Keratinocyte (primary cell): Measurements from ENCODE around the gene TMED6. TPM values are rescaled to one million over a fixed set of nuclear protein-coding genes. Genes with fewer than 3 reads are reported as not detected.

Experiments used
- DNase-seq: peaks from one replicate; pipeline ENCODE4 v3.0.0-alpha.2; 2011; ENCODE audit warnings: low read depth, missing footprints, low spot score
- FAIRE-seq: peaks from 2 replicates; lab custom pipeline; 2011; peaks lifted over from hg19 to GRCh38; lab: Jason Lieb, UNC
- H2AFZ ChIP-seq: 2 replicates; pipeline ENCODE4 v1.6.0; 2012; ENCODE audit warnings: low read length, control low read depth, inconsistent platforms; ENCODE audit not compliant: control insufficient read depth
- H3K27ac ChIP-seq: 2 replicates; pipeline ENCODE4 v1.5.1; 2011; ENCODE audit warnings: low read length; ENCODE audit not compliant: control insufficient read depth, insufficient read depth
- H3K27me3 ChIP-seq: 3 replicates; pipeline ENCODE4 v1.6.0; 2011; ENCODE audit warnings: low read length; ENCODE audit not compliant: control insufficient read depth, insufficient read depth; ENCODE audit errors: extremely low read depth
- H3K36me3 ChIP-seq, 2 experiments: 2 replicates in 1 of 2; 3 replicates in 1 of 2; pipeline ENCODE4 v1.5.1; 2011; ENCODE audit warnings: low read length in 2 of 2, mild to moderate bottlenecking in 1 of 2; ENCODE audit not compliant: control insufficient read depth in 2 of 2, insufficient read depth in 2 of 2; ENCODE audit errors: extremely low read depth in 1 of 2
- H3K4me1 ChIP-seq: 3 replicates; pipeline ENCODE4 v1.5.1; 2011; ENCODE audit warnings: low read length; ENCODE audit not compliant: control insufficient read depth, insufficient read depth; ENCODE audit errors: extremely low read depth
- H3K4me2 ChIP-seq: 3 replicates; pipeline ENCODE4 v1.6.0; 2011; ENCODE audit warnings: low read depth, low read length; ENCODE audit not compliant: control insufficient read depth, insufficient read depth; ENCODE audit errors: extremely low read depth
- H3K4me3 ChIP-seq, 3 experiments: fragments of 200-600 bp in 1 of 3; sonication (generic) in 1 of 3; 2 replicates in 2 of 3; 3 replicates in 1 of 3; pipeline ENCODE4 v1.5.1; 2011 to 2016; ENCODE audit warnings: low read length in 3 of 3, mild to moderate bottlenecking in 3 of 3, control low read depth in 2 of 3, inconsistent platforms in 1 of 3, low read depth in 1 of 3, mixed read lengths in 1 of 3, mixed run types in 1 of 3, moderate library complexity in 1 of 3; ENCODE audit not compliant: control insufficient read depth in 2 of 3, insufficient read depth in 2 of 3; ENCODE audit errors: extremely low read depth in 1 of 3
- H3K79me2 ChIP-seq: 2 replicates; pipeline ENCODE4 v1.6.0; 2012; ENCODE audit warnings: low read length; ENCODE audit not compliant: control insufficient read depth, insufficient read depth
- H3K9ac ChIP-seq: 3 replicates; pipeline ENCODE4 v1.6.0; 2011; ENCODE audit warnings: low read length; ENCODE audit not compliant: control insufficient read depth, insufficient read depth; ENCODE audit errors: extremely low read depth
- H3K9me1 ChIP-seq: 3 replicates; pipeline ENCODE4 v1.6.0; 2011; ENCODE audit warnings: low read length; ENCODE audit not compliant: control insufficient read depth, insufficient read depth; ENCODE audit errors: extremely low read depth
- H3K9me3 ChIP-seq: 2 replicates; pipeline ENCODE4 v1.5.1; 2012; ENCODE audit warnings: low read depth, low read length; ENCODE audit not compliant: control insufficient read depth
- H4K20me1 ChIP-seq: 3 replicates; pipeline ENCODE4 v1.6.0; 2011; ENCODE audit warnings: low read length; ENCODE audit not compliant: control insufficient read depth, insufficient read depth; ENCODE audit errors: extremely low read depth
- EZH2 ChIP-seq: IDR thresholded peaks from one replicate; pipeline ENCODE4 v1.6.1; 2012; ENCODE audit warnings: inconsistent platforms, mild to moderate bottlenecking, low read length, moderate library complexity
- dilution Hi-C: fragments of 300-500 bp; cut with MboI; formaldehyde crosslinking; loops from one replicate; pipeline ENCODE4 v1.7.0; 2020; ENCODE audit warnings: low sequenced_read_pairs; ENCODE audit not compliant: extremely low pct_ligation_motif_present
- polyA plus RNA-seq, 5 experiments: library from polyadenylated mRNA; depleted of rRNA in 3 of 5; stranded (reverse) in 3 of 5; stranded (forward) in 1 of 5; unstranded in 1 of 5; fragments of >200 nt; gene quantifications; 1 replicate in 1 of 5; 2 replicates in 3 of 5; 3 replicates in 1 of 5; pipeline versions ENCODE4 v1.2.1 to v1.2.3, GENCODE V29; 2011 to 2012; ENCODE audit warnings: missing spikeins in 2 of 5, low read depth in 1 of 5, low replicate concordance in 1 of 5
- TF ChIP-seq, protein P1 (sequence below), 3 experiments: IDR thresholded peaks in 1 of 3; conservative IDR thresholded peaks in 1 of 3; optimal IDR thresholded peaks in 1 of 3; 2 replicates in 2 of 3; 3 replicates in 1 of 3; pipeline versions ENCODE3 to v1.5.1; 2011; ENCODE audit warnings: low read length in 3 of 3, mild to moderate bottlenecking in 3 of 3, moderate library complexity in 2 of 3, control low read depth in 1 of 3, inconsistent platforms in 1 of 3; ENCODE audit not compliant: insufficient read depth in 2 of 3; ENCODE audit errors: extremely low read depth in 1 of 3

Gene TMED6
- polyA plus RNA-seq, 1 donor (not counting 4 experiments of a cell fraction or from before 2014, with no cell fraction given): 0.09 TPM

DNA sequence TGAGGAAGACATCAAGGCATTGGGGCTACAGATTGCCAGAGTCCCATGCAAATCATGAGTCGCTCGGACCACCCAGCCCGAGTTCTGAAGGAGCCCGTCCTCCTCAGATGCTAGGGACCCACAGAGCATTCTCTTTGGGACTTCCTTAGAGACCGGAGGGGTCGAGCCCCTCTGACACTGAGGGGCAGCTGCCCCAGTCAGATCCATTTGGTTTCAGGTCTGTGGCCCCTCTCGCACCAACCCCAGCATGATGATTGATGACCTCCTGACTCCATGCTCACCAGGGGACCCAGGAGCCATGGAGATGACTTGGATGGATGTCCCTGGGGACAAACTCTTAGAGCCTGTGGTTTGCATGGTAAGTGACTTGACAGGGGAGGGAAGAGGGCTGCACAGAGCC lies 29.2 kb downstream of the TMED6 start:
- peaks cover 53% of the 10 kb centered on the region for H3K79me2 ChIP-seq
- H3K4me2 ChIP-seq: no peak overlapping the region
- no peaks in the 10 kb centered on the region for H3K9me1 ChIP-seq
- FAIRE-seq (no peak), DNase-seq (no peak)
- H4K20me1 ChIP-seq: peaks cover 10% of the 10 kb centered on the region
- H3K9ac ChIP-seq: no peak overlapping the region
- H3K36me3 ChIP-seq: peaks cover 54 to 68% of the 10 kb centered on the region in 2 experiments
- TF ChIP-seq, protein P1, sequence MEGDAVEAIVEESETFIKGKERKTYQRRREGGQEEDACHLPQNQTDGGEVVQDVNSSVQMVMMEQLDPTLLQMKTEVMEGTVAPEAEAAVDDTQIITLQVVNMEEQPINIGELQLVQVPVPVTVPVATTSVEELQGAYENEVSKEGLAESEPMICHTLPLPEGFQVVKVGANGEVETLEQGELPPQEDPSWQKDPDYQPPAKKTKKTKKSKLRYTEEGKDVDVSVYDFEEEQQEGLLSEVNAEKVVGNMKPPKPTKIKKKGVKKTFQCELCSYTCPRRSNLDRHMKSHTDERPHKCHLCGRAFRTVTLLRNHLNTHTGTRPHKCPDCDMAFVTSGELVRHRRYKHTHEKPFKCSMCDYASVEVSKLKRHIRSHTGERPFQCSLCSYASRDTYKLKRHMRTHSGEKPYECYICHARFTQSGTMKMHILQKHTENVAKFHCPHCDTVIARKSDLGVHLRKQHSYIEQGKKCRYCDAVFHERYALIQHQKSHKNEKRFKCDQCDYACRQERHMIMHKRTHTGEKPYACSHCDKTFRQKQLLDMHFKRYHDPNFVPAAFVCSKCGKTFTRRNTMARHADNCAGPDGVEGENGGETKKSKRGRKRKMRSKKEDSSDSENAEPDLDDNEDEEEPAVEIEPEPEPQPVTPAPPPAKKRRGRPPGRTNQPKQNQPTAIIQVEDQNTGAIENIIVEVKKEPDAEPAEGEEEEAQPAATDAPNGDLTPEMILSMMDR (optimal IDR thresholded peaks at IDR 0.05 in 1 of 3, IDR thresholded peaks at IDR 0.05 in 1 of 3, conservative IDR thresholded peaks at IDR 0.05 in 1 of 3; ENCODE audit: extremely low read depth in 1 of 3, insufficient read depth in 2 of 3, low read length in 3 of 3): no peak
- TF ChIP-seq EZH2: no peak
- H3K9me3 ChIP-seq: no peaks in the 10 kb centered on the region
- no peaks in the 10 kb centered on the region for H3K27me3 ChIP-seq
- H2AFZ ChIP-seq: no peak overlapping the region
- H3K27ac ChIP-seq: no peak overlapping the region
- H3K4me1 ChIP-seq: no peaks in the 10 kb centered on the region
- no peak overlapping the region for H3K4me3 ChIP-seq
- dilution Hi-C loops: no loop called here

DNA sequence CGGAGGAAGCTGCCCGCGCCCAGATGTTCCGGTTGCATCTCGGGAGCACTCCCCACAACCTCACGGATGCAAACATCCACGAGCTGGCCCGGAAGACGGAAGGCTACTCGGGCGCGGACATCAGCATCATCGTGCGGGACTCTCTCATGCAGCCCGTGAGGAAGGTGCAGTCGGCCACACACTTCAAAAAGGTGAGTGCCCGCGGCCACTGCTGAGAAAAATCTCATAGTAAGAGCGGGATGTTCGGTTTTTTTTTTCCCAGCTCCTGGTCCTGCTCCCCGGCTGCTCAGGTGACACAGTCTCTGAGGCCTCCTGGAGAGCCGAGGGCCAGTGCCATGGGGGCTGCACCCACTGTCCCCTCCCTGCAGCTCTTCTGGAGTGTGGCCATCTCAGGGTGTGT lies 30.5 kb downstream of the TMED6 start:
- TF ChIP-seq, protein P1 (optimal IDR thresholded peaks at IDR 0.05 in 1 of 3, IDR thresholded peaks at IDR 0.05 in 1 of 3, conservative IDR thresholded peaks at IDR 0.05 in 1 of 3; ENCODE audit: extremely low read depth in 1 of 3, insufficient read depth in 2 of 3, low read length in 3 of 3): no peak
- no peak for TF ChIP-seq EZH2
- no peak overlapping the region for H3K4me2 ChIP-seq
- peaks cover 5% of the 10 kb centered on the region for H4K20me1 ChIP-seq
- DNase-seq: no peak
- no peaks in the 10 kb centered on the region for H3K9me1 ChIP-seq
- H2AFZ ChIP-seq: no peak overlapping the region
- no peaks in the 10 kb centered on the region for H3K27me3 ChIP-seq
- no peaks in the 10 kb centered on the region for H3K4me1 ChIP-seq
- H3K36me3 ChIP-seq: peaks cover 57 to 68% of the 10 kb centered on the region in 2 experiments
- no peak overlapping the region for H3K27ac ChIP-seq
- H3K9me3 ChIP-seq: no peaks in the 10 kb centered on the region
- H3K79me2 ChIP-seq: peaks cover 49% of the 10 kb centered on the region
- H3K9ac ChIP-seq: no peak overlapping the region
- H3K4me3 ChIP-seq: no peak overlapping the region
- FAIRE-seq: no peak
- dilution Hi-C loops: no loop called here
